Mesenteric fat pad (tissue), 1 donor: Measurements from ENCODE around the gene SERPINE1. TPM values are rescaled to one million over a fixed set of nuclear protein-coding genes. Genes with fewer than 3 reads are reported as not detected.

Source experiments
- DNase-seq: peaks from one replicate; pipeline ENCODE4 v3.0.0-alpha.2; 2020; ENCODE audit warnings: low spot score
- total RNA-seq: library from RNA; stranded (reverse); fragmentation: NEBNext Ultra II Directional; extraction: Animal tissue kit (Norgen Biotek cat#: 25700); gene quantifications from one replicate; pipeline ENCODE4 v1.2.1, GENCODE V29; 2021
- donor health status: DM: yes; HTN: yes; CAD: no.

The SERPINE1 gene
- total RNA-seq, 1 donor from 2014 or later: 130 TPM

DNA sequence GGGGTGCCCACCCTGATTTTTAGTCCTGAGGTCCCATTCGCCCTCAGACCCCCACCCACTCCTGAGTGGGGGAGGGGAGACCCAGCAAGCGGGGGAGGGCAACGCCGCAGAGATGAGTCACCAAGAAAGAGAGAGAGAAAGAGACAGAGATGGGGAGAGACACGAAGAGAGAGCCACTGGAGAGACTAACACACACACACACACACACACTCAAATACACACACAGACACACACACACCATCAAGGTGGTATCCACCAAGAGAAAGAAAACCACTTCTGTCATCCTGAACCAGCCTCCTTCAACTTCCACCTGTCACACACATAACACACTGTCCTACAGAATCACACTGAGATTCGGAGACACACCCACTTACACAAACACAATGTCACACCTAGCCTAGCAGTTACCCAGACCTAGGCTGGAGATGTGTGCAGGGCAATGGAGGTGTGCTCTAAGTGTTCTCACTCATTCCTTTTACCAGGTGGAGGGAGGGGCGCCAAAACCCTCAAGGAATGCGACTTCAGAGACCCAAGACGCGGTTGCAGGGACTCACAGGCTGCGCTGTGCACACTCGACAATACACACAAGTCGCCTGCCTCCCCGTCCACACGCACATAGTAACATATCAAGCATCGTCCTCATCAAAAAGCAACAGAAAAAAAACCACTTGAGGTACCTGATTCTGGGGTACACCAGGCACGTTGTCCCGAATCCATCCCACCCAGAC, 42.4 kb downstream of the SERPINE1 start:
- no peak for DNase-seq

DNA sequence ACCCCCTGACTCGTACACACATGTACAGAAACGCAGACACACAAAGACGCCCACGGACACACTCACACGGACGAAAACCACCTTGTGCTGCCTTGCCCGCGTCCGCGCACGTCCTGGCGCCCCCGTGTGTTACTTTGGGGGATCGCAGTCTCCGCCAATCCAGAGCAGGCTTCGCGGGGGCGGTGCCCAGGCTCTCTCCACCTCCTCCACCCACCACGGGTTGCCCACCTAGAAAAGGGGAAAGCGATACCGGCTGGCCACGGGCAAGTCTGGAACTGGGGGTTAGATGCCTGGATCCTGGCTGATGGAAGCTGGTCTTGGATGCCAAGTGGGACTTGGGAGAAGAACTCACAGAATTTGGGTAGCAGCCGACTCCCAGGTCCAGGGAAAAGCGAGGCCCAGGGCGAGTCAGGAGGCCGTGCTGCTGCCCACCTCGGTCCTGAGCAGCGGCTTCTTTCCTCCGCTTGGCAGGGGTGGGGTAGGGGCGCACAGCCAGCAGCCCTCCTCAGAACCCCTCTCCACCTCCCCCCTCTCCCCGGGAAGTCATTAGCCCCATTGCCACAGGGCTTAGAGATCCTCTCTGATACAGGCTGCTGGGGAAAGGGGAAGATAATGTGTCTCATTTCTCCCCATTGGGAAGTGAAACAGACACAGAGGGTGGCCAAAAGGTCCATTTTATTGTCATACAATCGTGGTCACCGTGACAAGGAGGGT, 43.1 kb downstream of the SERPINE1 start:
- DNase-seq: no peak

DNA sequence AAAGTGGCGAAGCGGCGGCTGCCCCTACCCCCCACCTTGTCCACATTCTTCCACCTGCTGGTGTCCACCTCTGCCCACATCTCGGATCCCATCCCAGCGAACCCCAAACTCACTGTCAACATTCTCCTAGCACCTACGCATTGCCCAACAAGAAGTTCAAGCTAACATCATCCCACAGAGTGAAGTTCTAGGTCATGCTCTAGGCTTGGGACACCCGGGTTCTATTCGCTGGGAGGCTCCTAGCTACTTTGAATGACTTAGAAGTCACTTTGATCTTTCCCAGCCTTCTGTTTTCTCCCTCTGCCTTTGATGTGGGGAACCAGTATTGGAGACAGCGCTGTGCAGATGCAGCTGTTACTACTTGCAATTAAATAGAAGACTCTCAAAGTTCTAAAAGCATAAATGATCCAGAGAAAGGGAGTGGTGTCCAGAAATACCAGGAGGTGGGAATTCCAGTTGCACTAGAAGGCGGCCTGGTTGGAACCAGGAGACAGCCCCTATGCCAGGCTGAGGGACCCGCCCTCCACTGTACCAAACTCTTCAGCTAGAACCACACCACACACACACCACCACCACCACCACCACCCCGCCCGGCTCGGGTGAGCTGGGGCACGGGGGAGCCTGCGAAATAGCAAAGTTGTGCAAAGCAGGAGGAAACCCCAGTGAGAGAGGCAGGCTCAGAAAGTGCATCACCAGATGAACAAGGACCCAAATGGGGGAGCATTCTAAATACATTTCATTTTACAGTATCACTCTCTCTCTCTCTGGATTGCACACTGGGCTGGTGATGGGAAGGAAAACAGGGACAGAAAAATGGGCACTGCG, 43.9 kb downstream of the SERPINE1 start:
- DNase-seq: no peak

DNA sequence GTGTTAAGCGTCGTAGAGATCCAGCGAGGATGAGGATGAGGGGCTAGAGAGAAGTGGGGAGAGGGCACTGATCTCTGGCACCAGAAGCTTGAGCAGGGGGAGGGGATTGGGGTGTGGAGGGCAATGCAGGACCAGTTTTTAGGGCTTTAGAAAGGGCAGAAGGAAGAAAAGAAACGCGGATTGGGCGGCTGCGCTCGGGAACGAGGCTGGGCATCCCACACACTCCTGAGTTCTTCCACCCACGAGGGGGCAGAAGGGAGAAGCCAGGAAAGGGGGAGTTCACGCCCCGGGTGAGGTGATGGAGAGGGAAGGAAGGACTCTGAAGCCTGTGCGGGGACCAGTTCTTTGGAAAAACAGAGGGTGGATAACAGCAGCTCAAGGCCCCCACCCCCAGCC, 44.5 kb downstream of the SERPINE1 start:
- DNase-seq: no peak

DNA sequence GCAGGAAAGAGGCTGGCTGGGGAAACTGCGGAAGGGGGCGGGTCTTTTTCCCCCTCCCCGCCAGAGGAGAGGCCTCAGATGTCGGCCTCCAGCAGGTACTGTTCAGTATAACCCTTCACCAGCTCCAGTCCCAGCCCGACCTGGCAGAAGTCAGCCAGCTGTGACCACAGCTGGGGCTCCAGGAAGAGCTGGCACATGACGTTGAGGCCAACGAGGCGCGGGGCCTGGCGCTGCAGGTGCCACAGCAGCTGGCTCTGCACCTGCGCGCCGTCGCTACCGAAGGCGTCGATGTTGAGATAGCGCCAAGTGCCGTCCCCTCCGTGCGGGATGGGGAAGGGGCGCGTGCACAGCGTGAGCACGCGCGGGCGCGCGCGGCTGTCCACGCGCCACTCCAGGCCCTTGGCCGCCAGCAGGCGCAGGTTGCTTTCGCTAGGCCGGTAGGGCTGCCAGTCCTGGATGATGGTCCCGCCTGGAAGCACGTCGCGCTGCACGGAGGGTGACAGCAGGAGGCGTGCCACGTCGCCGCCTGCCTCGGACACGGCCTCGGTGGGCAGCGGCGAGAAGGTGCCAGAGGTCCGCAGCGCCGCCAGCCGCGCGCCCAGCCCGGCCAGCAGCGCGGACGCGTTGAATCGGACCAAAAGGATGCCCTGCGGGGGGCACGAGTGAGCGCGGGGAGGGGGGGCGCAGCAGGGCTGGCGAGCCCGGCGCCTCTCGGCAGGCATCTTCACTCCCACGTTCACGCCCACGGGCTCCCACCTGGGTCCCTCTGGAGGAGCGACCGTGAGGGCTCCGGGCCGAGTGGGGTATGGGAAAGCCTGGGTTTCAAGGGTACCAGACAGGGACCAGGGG, 45.3 kb downstream of the SERPINE1 start:
- no peak for DNase-seq

DNA sequence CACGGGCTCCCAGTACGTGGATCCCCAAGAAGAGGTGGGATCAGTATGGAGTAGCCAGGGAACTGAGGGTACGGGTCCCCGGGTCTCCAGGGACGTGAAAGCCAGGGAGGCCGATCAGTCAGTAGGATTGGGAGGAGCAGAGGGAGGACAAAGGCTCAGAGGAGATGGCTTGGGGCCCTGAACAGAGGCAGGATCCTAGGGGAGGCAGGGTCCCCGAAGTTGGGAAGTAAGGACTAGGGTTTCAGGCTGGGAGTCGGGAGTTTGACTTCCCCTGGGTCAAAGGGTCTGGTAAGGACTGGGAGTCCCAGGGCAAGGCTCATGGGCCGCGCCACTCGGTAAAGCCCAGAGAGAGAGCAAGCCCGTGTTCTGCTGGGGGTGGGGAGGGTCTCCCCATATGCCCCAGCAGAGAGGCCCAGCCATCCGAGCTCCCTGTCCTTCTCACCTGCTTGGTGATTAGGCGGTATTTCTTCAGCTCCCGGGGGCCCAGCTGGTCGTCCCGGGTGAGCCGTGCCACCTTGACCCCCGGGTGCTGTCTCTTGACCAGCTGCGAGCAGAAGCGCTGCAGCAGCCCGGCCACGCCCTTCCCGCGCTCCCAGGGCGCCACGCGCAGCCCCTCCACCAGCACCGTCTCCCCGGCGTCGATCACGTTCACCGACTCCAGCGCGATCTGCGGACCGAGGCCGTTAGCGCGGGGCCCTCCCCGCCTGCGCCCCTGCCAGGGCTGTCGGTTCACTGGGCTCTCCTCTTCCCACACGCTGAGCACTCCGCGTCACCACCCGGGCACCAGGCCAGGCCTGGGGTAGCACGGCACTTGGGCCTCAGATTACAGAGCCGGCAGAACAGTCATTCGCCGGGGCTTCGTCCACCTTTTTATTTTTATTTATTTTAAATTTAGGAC, 46.2 kb downstream of the SERPINE1 start:
- DNase-seq: no peak

DNA sequence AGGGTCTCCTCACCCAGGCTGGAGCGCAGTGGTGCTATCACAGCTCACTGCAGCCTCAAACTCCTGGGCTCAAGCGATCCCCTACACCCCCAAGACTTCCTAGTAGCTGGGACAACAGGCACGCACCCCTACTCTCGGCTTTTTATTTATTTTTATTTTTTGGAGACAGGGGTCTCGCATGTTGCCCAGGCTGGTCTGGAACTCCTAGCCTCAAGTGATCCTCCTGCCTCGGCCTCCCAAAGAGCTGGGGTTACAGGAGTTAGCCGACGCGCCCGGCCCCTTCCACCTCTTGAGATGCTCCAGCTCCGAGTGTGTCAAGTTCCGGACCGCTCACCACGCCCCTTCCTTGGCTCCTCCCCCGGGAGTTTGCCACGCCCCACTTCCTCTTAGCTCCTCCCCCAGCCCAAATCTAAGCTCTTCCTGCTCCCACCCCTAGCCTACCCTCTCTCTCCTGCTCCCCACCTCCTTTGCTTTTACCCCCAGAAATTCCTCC, 46.9 kb downstream of the SERPINE1 start:
- DNase-seq: no peak

DNA sequence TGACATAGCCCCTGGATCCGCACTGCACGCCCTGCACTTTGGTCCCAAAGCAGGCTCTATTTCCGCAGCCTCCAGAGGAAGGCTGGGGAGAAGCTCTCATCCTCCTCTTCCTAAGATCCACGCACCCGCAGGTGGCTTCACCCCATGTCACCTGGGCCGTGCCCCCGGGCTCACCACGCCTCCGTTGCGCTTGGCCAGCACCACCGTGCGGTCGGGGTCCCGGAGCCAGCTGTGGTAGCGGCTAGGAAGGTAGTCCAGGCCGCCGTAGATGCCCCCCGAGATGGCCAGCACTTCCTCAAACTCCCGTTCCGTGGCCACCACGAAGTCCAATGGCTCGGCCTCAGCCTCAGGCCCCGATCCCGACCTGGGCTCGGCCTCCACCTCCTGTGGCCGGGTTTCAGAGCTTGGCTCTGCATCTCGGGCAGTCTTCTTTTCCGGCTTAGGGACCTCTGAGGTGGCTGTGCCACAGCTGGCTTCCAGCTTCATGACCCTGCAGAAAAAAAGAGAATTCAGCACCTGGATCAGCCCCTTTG, 47.5 kb downstream of the SERPINE1 start:
- no peak for DNase-seq

DNA sequence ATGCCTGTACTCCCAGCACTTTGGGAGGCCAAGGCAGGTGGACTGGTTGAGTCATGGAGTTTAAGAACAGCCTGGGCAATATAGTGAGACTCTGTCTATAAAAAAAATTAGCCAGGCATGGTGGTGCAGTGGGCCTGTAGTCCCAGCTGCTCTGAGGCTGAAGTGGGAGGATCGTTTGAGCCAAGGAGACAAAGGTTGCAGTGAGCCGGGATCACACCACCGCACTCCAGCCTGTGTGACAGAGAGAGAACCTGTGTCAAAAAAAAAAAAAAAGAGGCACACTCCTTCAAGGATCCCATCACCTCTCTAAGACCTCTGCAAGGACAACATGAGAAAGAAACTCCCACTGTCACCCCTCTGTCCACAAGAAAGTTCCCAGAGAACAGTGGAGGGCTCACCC, 48.8 kb downstream of the SERPINE1 start:
- DNase-seq: no peak

DNA sequence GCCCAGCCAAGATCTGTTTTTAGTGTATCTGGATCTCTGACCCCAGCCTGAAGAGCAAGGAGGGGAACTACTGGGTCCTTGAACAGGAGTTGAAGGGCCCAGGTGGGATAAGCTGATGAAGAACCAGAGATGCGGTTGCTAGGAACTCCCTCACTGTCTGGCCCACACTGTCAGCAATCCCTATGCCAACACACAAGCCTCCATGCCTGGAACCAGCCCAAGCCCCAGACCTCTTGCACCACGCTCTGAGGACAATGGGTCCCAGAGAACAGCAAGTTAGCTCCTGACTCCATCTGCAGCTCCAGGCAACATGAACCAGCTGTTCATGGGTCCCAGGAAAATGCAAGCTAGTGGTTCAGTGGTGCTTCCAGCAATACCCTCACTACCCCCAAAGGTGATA, 50.7 kb downstream of the SERPINE1 start:
- no peak for DNase-seq

DNA sequence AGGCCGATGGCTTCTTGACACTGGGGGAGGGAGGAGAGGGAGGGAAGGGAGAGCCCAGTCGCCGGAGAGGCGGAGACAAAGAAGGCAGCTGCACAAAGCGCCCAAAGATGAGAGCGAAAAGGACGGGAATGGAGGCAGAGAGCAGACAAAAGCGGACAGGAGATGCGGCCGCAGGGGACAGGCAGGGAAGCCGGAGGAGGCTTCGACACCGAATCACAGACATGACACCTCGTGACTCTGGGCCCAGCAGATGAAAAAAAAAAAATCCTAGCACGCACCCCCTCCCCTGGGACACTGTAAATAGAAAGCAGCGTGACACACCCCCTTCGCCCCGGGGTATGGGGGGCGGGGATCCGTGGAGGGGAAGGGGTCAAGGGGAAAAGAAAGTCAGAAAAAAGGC, 52.2 kb downstream of the SERPINE1 start:
- DNase-seq: no peak

DNA sequence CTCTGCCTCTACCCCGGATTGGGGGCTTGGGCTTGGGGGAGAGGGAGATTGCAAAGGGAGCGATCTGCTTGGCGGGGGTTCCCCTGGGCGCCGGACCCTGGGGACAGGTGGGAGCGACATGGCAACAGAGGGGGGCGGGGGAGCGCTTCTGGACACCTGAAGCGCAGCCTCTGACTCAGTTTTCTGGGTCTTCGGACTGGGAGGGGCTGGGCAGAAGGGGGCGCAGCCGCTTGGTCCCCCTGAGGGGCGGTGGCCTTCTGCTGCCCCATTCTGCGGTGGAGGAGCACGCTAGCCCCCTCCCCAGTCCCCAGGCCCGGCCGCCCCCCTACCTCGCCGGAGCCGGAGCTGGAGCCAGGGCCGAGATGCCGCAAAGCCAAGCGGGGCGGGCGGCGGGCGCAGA, 52.8 kb downstream of the SERPINE1 start:
- no peak for DNase-seq

DNA sequence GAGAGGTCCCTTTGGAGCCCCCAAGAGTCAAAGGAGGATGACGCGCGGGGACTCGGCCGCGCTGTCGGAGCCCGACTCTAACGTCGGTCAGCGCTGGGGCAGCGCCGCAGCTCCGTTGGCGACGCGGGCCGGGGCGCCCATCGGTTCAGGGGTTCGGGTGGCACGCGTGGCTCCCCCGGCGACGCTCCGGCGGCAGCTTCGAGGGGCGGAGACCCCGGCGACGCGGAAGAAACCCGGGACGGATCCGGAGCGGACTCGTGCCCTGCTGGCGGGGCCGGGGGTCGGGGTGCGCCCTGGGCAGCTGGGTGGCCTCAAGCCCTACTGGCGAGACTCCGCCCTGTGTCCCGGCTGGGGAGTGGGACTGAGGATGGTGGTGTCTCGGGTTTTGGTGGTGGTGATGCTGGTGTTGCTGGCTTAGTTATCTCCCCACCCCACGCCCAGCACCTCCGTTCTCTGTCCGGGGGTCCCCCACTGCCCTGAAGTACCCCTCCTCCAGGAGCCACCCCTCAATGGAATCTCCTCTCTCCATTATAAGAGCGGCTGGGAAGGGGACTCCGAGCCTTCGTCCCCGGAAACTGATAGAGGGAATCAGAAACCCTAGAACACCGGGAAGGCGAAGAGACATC, 53.3 kb downstream of the SERPINE1 start, which contains the start of gene NAT16:
TSS of gene NAT16 (minus strand) at position 164 of the 626 bp plus-strand sequence. CDS start 5,486 bp downstream, outside the sequence.
- no peak for DNase-seq

DNA sequence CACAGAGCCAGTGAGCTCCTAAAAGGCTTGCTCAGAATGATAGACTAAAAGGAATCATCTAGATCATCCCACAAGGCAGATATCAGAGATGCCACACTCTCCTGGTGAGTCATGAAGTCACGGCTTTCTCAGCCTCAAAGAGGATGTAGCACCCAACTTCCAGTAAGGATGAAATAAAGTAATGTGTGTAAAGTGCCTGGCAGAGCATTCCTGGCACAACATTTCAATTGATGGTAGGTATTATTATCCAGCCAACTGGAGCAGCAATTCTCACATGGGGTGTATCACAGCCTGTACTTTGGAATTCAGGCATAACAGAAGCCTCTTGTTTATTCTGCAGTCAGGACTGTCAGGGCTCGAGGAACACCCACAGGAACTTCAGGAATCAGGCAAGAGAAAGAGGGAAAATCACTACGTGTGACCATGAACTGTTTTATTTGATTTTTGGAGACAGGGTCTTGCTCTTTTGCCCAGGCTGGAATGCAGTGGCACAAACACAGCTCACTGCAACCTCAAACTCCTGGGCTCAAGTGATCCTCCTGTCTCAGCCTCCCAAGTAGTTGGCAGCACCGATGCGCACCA, 58.4 kb downstream of the SERPINE1 start:
- DNase-seq: no peak

DNA sequence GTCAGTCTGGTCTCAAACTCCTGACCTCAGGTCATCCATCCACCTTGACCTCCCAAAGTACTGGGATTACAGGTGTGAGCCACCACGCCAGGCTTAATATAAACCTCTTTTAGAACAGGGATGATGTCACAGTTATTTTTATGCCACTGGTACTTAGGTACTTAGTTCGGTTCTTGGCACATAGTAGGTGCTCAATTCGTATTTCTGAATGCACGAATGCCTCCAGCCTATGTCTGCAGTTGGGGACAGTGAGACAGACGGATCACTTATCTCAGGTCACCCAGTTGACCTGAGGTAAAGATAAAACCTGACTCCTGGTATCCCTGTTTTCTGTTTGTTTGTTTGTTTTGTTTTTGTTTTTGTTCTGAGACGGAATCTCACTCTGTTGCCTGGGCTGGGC, 59.3 kb downstream of the SERPINE1 start:
- DNase-seq: no peak

DNA sequence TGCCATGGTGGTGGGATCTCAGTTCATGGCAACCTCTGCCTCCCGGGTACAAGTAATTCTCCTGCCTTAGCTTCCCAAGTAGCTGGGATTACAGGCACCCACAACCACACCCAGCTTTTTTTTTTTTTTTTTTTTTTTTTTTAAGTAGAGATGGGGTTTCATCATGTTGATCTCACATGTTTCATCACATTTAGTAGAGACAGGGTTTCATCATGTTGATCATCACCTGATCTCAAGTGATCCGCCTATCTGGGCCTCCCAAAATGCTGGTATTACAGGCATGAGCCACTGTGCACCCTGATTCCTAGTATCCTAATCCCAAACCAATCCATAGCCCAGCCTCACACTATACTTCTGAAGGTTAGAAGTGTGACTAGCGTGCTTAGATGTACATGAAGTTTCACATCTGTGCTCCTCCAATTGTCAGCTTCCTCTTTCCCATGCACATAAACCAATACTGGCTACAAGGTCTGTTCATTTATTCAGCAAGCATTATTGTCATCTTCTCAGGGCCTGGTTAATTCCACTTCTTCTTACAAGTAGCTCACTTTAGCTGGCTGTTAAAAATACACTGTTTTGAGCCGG, 60.0 kb downstream of the SERPINE1 start:
- no peak for DNase-seq
